ENCODE measurements around the gene POU3F3.

Gene POU3F3

DNA sequence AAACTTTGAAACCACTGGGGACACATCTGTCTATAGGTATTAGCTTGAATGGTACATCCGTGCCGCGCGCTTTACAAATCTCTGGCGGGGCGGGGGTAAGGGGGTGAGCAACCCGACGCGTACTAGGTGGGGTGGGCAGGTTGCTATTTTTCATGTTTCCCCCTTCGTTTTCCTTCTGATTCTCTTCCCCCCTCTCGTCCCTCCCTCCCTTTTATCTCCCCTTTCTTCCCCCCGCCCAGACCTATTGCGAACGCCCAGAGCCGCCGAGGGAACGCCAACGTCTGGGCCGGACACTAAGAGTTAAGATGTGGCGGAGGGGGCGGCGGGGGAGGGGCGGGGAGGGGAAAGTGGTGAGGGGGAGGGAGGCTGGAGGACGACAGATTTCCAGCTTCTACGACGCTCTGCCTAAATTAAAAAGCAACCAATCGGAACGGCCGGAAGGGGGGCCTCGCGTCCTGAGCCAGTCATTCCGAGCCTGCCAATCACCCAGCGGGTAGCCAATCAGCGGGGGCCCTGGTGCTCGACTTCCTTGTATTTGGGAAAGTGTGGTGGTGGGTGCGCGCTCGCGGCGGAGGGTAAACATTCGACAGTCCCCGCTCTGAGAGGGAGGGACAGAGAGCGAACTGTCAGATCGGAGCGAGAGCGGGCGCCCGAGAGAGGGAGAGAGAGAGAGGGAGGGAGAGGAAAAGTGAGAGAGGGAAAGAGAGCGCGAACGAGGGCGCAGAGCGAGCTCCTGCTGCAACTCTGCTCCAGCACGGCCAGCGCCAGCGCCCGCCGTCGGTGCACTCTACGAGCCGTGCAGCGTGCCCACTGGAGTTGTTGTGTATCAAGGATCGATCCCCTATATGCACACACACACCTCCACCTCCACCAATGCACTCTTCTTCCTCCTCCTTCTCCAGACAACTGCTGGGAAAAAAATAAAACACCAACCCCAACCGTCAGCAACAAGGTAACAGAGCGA, at the start of gene POU3F3:
Gene POU3F3 (plus strand): TSS at position 582 of the 964 bp plus-strand sequence. CDS start 1,396 bp downstream, outside the sequence.
- DNase-seq: no peak

GRCh38 chr2:104804148-104804890, 49.6 kb upstream of the POU3F3 start:
- DNase-seq: no peak

GRCh38 chr2:104812286-104812685, 41.6 kb upstream of the POU3F3 start:
- no peak for DNase-seq

- DNase-seq: no peak
Observed at GRCh38 chr2:104816143-104816542, 37.8 kb upstream of the POU3F3 start.

DNA sequence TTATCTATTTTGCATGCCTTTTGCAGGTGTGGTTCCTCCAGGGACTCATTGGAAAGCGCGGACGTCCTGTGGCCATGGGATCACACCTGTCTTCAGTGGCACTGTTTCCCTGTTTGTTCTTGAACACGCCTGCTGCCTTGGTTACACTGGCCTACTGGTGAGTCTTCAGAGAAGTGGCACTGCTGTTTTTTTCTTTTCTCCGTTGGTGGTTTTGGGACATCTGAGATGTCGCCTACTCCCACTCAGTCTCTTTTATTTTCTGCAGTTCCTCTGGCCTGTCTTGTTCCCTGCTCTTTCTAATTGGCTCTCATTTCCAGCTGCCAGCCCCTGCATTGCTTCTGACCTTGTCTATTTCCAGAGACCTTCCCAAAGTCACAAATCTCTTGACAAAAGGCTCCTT, 35.7 kb upstream of the POU3F3 start:
- no peak for DNase-seq

DNA sequence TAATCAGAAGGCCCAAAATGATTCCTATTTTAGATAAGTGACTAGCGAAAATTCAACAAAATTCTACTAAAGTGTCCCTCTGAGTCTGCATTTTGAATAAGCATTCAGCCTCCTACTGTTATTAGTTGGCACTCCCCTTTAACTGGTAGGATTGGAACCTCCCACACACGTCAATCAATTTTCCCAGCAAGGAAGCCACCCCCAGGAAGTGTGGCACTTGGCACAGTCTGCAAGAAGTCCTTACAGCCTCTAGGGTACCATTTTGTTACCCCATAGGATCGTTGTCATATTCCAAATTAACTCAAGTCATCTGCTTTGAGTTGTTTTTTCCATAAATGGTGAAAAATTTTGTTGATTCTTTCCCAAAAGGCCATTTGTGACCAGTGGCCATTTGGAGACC, 33.8 kb upstream of the POU3F3 start:
- no peak for DNase-seq

GRCh38 chr2:104825124-104825865, 28.6 kb upstream of the POU3F3 start:
- no peak for DNase-seq

- DNase-seq: no peak
Observed at GRCh38 chr2:104826016-104826415, 27.9 kb upstream of the POU3F3 start.

GRCh38 chr2:104831742-104832141, 22.2 kb upstream of the POU3F3 start:
- DNase-seq: no peak

- DNase-seq: no peak
Observed at GRCh38 chr2:104834431-104835153, 19.3 kb upstream of the POU3F3 start.

DNA sequence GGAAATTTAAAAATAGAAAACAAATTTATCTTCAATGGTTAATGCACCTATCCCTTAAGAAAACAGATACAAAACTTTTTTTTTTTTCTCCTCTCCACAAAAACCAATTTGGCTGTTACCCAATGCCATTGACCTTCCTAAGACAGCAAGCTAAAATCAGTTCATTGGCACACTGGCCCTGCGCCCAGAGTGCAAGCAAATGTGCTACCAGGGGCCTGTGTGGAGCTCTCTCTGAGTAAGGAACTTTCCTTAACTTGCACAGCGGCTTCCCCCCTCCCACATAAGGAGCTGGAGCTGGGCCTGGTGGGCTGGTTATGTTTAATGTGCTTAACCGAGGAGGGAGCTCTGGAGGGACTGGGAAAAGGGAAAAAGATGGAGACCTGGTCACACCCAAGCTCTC, 17.6 kb upstream of the POU3F3 start:
- DNase-seq: no peak

DNA sequence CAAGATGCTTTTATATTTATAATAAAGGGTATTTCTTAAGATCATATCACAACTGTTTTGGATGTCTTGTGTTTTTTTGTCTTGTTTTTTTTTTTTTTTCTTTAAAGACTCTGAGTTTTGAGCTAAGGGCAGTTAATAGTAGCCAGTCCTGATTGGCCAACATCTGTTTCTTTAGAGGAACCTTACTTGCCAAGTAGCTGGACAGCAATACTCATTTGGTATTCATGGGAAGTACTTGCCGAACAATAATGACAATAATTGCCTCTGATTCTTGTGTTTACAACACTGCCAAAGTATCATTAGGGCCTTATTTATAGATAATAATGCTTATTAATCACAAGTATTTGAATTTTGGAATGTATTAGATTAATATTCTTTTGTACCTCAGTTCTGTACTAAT, 17.1 kb upstream of the POU3F3 start:
- no peak for DNase-seq

- DNase-seq: no peak
Observed at GRCh38 chr2:104840156-104840555, 13.8 kb upstream of the POU3F3 start.

DNA sequence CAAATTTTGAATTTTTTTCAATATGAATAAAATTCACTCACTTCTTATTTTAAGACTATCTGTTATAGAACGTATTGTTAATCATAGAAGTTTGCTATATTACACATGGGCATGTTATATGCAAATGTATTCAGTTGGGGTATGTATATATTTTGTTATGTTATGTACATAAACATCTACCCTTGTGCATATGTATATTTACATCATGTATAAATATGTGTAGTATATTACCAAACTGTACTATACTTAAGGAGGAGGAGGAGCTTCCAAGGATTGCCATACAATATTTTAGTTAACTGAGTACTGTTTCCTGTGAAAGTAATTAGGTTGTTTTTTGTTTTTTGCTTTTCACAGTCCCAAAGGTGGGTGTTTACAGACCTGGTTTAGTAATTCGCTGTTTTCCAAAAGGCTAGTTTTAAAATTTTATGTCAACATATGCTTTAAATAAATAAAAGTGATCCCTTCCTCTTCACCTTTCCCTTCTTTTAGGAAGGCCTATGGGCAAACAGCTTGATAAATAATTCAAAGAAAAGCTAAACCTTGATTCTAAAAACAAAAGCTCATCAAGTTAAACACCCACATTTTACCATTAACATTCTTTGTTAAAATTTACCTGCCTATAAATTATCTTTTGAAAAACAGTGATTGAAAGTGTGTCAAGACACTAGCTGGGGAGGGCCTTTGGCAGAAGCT, 12.9 kb upstream of the POU3F3 start:
- no peak for DNase-seq

- no peak for DNase-seq
Observed at GRCh38 chr2:104841744-104842143, 12.2 kb upstream of the POU3F3 start.

GRCh38 chr2:104844807-104845551, 8.9 kb upstream of the POU3F3 start:
- no peak for DNase-seq

GRCh38 chr2:104845552-104845931, 8.4 kb upstream of the POU3F3 start:
- no peak for DNase-seq

- no peak for DNase-seq
Observed at GRCh38 chr2:104845946-104846785, 7.7 kb upstream of the POU3F3 start.

DNA sequence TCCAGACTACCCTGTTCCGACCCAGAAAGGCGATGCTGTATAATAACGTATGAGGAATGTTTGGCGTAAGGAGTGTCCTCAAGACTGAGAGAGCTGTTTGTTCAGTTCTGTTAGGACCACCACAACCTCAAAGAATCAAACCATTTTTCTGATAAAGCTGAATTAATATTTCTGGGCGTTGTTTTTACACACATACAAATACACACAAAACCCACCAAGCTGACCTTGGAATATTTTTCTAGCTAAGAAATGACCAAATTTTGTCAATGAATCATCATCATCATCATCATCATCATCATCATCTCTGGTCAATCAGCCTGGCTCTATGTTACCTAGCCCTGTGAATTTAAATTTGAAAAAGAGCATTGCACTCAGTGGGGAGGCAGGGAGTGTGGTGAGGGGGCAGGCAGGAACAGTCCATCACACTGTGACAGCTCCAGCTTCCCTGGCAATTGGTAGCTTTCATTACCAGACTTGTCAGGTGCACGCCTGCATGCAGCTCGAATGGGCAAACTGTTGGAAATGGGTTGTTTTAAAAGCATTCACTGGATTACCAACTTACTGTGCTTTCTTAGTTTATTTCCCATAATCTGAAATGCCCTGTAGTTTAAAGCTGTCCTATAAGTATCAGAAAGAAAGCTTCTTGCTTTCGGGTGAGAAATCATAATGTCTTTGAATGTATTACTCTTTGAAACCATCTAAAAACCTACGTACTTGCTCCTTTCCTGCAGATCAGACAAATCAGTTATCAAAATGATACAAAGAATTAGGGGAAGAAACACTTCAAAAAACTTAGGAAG, 6.9 kb upstream of the POU3F3 start:
- DNase-seq: no peak
